Vagina (tissue), 2 donors: ENCODE measurements around the gene KLF14. TPM values are rescaled to one million over a fixed set of nuclear protein-coding genes. Genes with fewer than 3 reads are reported as not detected.

Experiments used
- DNase-seq, 2 donors: peaks; one replicate each; pipeline ENCODE4 v3.0.0-alpha.2; 2017; ENCODE audit errors: extremely low spot score in 2 of 2
- H3K27ac ChIP-seq: fragments of 200-600 bp; sonication (generic); one replicate; pipeline ENCODE4 v1.5.1; 2019
- H3K27me3 ChIP-seq: fragments of 200-600 bp; sonication (generic); one replicate; pipeline ENCODE4 v1.5.1; 2019
- H3K36me3 ChIP-seq, 2 donors: fragments of 200-600 bp; sonication (generic); one replicate each; pipeline ENCODE4 v1.5.1; 2017 to 2019
- H3K4me1 ChIP-seq: fragments of 200-600 bp; sonication (generic); one replicate; pipeline ENCODE4 v1.5.1; 2019
- H3K4me3 ChIP-seq, 2 donors: fragments of 200-600 bp; sonication (generic); 1 replicate in 1 of 2; 2 replicates in 1 of 2; pipeline ENCODE4 v1.5.1; 2016 to 2019
- H3K9me3 ChIP-seq: fragments of 200-600 bp; sonication (generic); one replicate; pipeline ENCODE4 v1.5.1; 2019
- POLR2A ChIP-seq, 2 donors: fragments of 450-650 bp; IDR thresholded peaks; one replicate each; pipeline ENCODE4 v1.6.1; 2017; ENCODE audit warnings: antibody characterized with exemption in 2 of 2, mild to moderate bottlenecking in 2 of 2, moderate library complexity in 2 of 2
- POLR2AphosphoS5 ChIP-seq, 2 donors: sonication (generic); formaldehyde crosslinking; IDR thresholded peaks; one replicate each; pipeline ENCODE4 v1.9.0; 2017; ENCODE audit warnings: antibody characterized with exemption in 2 of 2, mild to moderate bottlenecking in 2 of 2, low read depth in 1 of 2; ENCODE audit not compliant: insufficient read depth in 1 of 2
- intact Hi-C: fragments of 100-400 bp; cut with DNase I; formaldehyde crosslinking; loops from one replicate; pipeline ENCODE4 v1.15.1; 2023
- total RNA-seq: library from RNA; depleted of rRNA; stranded (reverse); fragments of >200 nt; gene quantifications from one replicate; pipeline ENCODE4 v1.2.3, GENCODE V29; 2016
- TF ChIP-seq, protein P1 (sequence below), 3 experiments: fragments of 450-650 bp in 2 of 3; fragments of 200-600 bp in 1 of 3; sonication (generic) in 1 of 3; IDR thresholded peaks; one replicate each; pipeline ENCODE4 v1.5.1; 2017 to 2019; ENCODE audit warnings: antibody characterized with exemption in 3 of 3, mild to moderate bottlenecking in 2 of 3, moderate library complexity in 2 of 3

KLF14 gene
- total RNA-seq, 1 donor from 2014 or later = not detected

DNA sequence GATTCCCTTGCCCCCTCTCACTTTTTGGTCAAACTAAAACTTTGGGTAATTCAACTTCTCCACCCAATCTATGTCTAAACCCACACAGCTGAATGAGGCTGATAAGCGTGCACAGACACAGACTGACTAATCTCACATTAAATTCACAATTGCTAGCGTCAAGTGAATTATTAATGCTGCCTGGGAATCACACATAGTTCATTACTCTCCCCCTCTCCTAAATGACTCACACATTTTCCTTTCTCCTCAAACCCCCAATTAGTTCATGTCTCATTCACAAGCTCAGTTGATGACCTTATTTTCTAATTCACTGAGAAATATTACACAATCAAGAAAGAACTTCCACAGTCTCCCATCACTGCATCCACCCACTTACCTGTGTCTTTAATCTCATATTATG is 14.5 kb downstream of the KLF14 start:
- no peak overlapping the region for H3K4me3 ChIP-seq
- intact Hi-C loops = no loop called here
- TF ChIP-seq POLR2A (IDR thresholded peaks at IDR 0.05) (no peak), POLR2AphosphoS5 (IDR thresholded peaks at IDR 0.05; ENCODE audit: insufficient read depth in 1 of 2, low read depth in 1 of 2) (no peak)
- TF ChIP-seq, protein P1, sequence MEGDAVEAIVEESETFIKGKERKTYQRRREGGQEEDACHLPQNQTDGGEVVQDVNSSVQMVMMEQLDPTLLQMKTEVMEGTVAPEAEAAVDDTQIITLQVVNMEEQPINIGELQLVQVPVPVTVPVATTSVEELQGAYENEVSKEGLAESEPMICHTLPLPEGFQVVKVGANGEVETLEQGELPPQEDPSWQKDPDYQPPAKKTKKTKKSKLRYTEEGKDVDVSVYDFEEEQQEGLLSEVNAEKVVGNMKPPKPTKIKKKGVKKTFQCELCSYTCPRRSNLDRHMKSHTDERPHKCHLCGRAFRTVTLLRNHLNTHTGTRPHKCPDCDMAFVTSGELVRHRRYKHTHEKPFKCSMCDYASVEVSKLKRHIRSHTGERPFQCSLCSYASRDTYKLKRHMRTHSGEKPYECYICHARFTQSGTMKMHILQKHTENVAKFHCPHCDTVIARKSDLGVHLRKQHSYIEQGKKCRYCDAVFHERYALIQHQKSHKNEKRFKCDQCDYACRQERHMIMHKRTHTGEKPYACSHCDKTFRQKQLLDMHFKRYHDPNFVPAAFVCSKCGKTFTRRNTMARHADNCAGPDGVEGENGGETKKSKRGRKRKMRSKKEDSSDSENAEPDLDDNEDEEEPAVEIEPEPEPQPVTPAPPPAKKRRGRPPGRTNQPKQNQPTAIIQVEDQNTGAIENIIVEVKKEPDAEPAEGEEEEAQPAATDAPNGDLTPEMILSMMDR (IDR thresholded peaks at IDR 0.05) = no peak
- H3K27ac ChIP-seq = no peak overlapping the region
- no peaks in the 10 kb centered on the region for H3K9me3 ChIP-seq
- H3K27me3 ChIP-seq = no peaks in the 10 kb centered on the region
- no peak for DNase-seq
- H3K4me1 ChIP-seq = no peaks in the 10 kb centered on the region
- no peaks in the 10 kb centered on the region for H3K36me3 ChIP-seq

DNA sequence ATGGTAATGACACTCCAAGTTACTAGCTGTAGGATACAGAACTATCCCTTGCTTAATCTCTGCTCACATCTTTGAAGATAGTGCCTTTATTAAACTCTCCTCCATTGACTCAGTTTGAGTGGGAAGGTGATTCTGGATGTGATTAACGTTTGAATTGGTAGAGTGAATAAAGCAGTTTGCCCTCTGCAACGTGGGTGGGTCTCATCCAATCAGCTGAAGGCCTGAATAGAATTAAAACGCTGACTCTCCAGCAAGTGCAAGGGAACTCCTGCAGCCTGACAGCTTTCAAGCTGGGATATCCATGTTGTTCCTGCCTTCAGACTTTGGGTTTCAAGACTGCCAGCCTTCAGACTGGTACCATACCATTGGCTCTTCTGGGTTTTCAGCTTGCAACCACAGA is 21.6 kb downstream of the KLF14 start:
- DNase-seq = no peak
- Histone ChIP-seq H3K4me3 (no peak overlapping the region), H3K36me3 (no peaks in the 10 kb centered on the region), H3K4me1 (no peaks in the 10 kb centered on the region), H3K27me3 (no peaks in the 10 kb centered on the region), H3K27ac (no peak overlapping the region), H3K9me3 (no peaks in the 10 kb centered on the region)
- TF ChIP-seq, protein P1 (IDR thresholded peaks at IDR 0.05) = no peak
- TF ChIP-seq POLR2AphosphoS5 (IDR thresholded peaks at IDR 0.05; ENCODE audit: insufficient read depth in 1 of 2, low read depth in 1 of 2) (no peak), POLR2A (IDR thresholded peaks at IDR 0.05) (no peak)
- intact Hi-C loops = no loop called here

DNA sequence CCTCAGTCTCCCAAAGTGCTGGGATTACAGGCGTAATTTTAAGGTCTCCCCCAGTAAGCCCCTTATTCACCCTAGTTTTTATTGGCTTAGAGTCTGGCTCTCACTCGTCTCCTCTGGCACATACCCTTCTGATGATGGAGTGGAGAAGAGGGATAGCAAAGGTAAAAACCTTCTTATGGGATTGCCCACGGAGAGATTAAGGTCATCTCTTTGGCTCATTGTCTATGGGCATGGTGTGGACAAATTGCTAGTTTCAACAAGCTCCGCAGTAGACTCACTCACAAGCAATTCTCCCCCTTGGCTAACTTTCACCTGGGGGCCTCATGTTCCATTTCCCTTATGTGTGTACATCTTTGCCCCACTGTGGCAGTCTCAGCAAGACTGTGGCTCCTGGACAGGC is 25.2 kb downstream of the KLF14 start:
- TF ChIP-seq POLR2AphosphoS5 (IDR thresholded peaks at IDR 0.05; ENCODE audit: insufficient read depth in 1 of 2, low read depth in 1 of 2) (no peak), POLR2A (IDR thresholded peaks at IDR 0.05) (no peak)
- TF ChIP-seq, protein P1 (IDR thresholded peaks at IDR 0.05) = no peak
- Histone ChIP-seq H3K9me3 (no peaks in the 10 kb centered on the region), H3K4me3 (no peak overlapping the region), H3K4me1 (no peaks in the 10 kb centered on the region), H3K36me3 (no peaks in the 10 kb centered on the region), H3K27ac (no peak overlapping the region), H3K27me3 (no peaks in the 10 kb centered on the region)
- DNase-seq = no peak
- intact Hi-C loops = no loop called here

DNA sequence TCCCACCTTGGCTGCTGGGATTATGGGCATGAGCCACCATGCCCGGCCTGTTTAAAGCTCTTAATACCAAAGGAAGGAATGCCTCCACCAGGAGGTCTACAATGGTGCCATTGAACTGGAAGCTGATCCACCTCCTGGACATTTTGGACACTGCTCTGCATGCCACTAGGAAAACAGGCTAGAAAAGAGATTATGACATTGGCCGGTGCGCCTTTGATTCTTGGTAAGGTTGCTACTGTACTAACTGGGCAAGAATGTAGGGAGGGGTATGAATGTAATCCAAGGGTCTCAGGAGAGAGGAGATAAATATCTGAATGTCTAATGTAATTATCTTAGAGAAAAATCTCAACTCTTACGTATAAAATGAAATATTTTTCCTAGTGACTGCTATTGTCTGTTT is 26.0 kb downstream of the KLF14 start:
- Histone ChIP-seq H3K27me3 (no peaks in the 10 kb centered on the region), H3K36me3 (no peaks in the 10 kb centered on the region), H3K9me3 (no peaks in the 10 kb centered on the region), H3K4me1 (no peaks in the 10 kb centered on the region), H3K27ac (no peak overlapping the region), H3K4me3 (no peak overlapping the region)
- TF ChIP-seq, protein P1 (IDR thresholded peaks at IDR 0.05) = no peak
- TF ChIP-seq POLR2A (IDR thresholded peaks at IDR 0.05) = no peak
- TF ChIP-seq POLR2AphosphoS5 (IDR thresholded peaks at IDR 0.05; ENCODE audit: insufficient read depth in 1 of 2, low read depth in 1 of 2) = no peak
- intact Hi-C loops = no loop called here
- no peak for DNase-seq

DNA sequence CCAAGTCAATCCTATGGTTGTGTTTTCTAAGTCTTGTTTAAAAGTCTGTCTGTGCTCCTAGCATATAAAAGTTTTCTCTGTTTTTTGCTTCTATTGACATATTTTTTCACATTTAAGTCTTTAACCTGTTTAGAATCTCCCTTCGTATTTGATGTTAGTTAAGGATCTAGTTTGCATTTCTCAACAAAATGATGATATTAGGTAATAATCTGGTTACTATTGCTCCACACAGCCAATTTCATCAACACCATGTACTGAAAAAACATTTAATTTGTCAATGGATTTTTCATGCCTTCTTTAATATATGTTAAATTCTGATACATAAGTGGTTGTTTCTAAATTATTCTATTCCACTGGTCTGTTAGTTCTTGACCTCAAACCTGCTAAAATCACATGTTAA is 30.2 kb downstream of the KLF14 start:
- no peak for DNase-seq
- intact Hi-C loops = no loop called here
- no peaks in the 10 kb centered on the region for H3K36me3 ChIP-seq
- H3K4me3 ChIP-seq = no peak overlapping the region
- no peaks in the 10 kb centered on the region for H3K4me1 ChIP-seq
- no peak overlapping the region for H3K27ac ChIP-seq
- TF ChIP-seq, protein P1 (IDR thresholded peaks at IDR 0.05) = no peak
- no peak for TF ChIP-seq POLR2A (IDR thresholded peaks at IDR 0.05)
- no peak for TF ChIP-seq POLR2AphosphoS5 (IDR thresholded peaks at IDR 0.05; ENCODE audit: insufficient read depth in 1 of 2, low read depth in 1 of 2)
- no peaks in the 10 kb centered on the region for H3K27me3 ChIP-seq
- no peaks in the 10 kb centered on the region for H3K9me3 ChIP-seq
